C4-2B (cell line): ENCODE data around the gene DNAH12.

Experiments used
- ZFX ChIP-seq: fragments of 450-650 bp; IDR thresholded peaks from 2 replicates; pipeline ENCODE4 v1.6.1; 2017
- TF ChIP-seq, protein P1 (sequence below): fragments of 450-650 bp; conservative IDR thresholded peaks from 2 replicates; pipeline ENCODE4 v1.5.1; 2017; ENCODE audit warnings: mild to moderate bottlenecking

DNA sequence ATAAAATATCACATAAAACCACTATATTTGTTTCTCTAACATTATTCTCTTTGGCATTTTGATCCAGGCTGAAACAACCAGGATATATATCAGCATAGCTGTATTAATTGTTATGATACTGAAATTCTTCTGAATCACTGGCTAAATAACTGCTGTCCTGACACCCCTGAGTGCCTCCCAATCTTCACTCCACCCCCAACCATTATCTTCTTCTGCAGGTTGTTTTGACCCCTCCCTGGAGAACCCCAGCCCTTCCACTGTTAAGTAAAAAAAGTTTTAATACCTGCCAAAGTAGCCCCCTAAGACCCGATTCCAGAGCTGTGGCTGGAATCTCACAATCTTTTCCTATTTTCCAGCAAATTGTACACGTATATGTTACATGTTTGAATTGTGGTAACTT is 124.1 kb downstream of the DNAH12 start:
- TF ChIP-seq, protein P1, sequence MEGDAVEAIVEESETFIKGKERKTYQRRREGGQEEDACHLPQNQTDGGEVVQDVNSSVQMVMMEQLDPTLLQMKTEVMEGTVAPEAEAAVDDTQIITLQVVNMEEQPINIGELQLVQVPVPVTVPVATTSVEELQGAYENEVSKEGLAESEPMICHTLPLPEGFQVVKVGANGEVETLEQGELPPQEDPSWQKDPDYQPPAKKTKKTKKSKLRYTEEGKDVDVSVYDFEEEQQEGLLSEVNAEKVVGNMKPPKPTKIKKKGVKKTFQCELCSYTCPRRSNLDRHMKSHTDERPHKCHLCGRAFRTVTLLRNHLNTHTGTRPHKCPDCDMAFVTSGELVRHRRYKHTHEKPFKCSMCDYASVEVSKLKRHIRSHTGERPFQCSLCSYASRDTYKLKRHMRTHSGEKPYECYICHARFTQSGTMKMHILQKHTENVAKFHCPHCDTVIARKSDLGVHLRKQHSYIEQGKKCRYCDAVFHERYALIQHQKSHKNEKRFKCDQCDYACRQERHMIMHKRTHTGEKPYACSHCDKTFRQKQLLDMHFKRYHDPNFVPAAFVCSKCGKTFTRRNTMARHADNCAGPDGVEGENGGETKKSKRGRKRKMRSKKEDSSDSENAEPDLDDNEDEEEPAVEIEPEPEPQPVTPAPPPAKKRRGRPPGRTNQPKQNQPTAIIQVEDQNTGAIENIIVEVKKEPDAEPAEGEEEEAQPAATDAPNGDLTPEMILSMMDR, result no peak
- no peak for TF ChIP-seq ZFX
